HG02970 (cell line): ENCODE results near the gene CYB5R2.
"Not testable (repeated sequence)": the region's sequence is repeated elsewhere in the genome, so short reads cannot be mapped to it uniquely, and the experiment has no call there.

Experiments used
- ATAC-seq: cut with Tn5 transposase; IDR thresholded peaks from one replicate; pipeline ENCODE4 v1.9.1; 2021; ENCODE audit warnings: mild to moderate bottlenecking, moderate library complexity, moderate number of reproducible peaks; ENCODE audit not compliant: unreplicated experiment, low FRiP score

Gene CYB5R2

GRCh38 chr11:7671347-7672215, 1.7 kb downstream of the CYB5R2 start:
- ATAC-seq, result peak; percentile 59

GRCh38 chr11:7670641-7671040, 2.7 kb downstream of the CYB5R2 start:
- ATAC-seq, result no peak

GRCh38 chr11:7668911-7669310, 4.4 kb downstream of the CYB5R2 start:
- ATAC-seq, result no peak

- no peak for ATAC-seq
Observed at GRCh38 chr11:7668464-7668863, 4.8 kb downstream of the CYB5R2 start.

- ATAC-seq, result no peak
Observed at GRCh38 chr11:7667460-7667859, 5.8 kb downstream of the CYB5R2 start.

GRCh38 chr11:7666292-7666866, 6.9 kb downstream of the CYB5R2 start:
- no peak for ATAC-seq

- ATAC-seq, result peak; percentile 84
Observed at GRCh38 chr11:7665473-7666291, 7.6 kb downstream of the CYB5R2 start.

- no peak for ATAC-seq
Observed at GRCh38 chr11:7664867-7665266, 8.4 kb downstream of the CYB5R2 start.

- not testable (repeated sequence) for ATAC-seq
Observed at GRCh38 chr11:7663531-7663930, 9.8 kb downstream of the CYB5R2 start.

GRCh38 chr11:7657306-7658025, 15.8 kb downstream of the CYB5R2 start:
- no peak for ATAC-seq

GRCh38 chr11:7656704-7657103, 16.6 kb downstream of the CYB5R2 start:
- no peak for ATAC-seq

GRCh38 chr11:7655253-7656217, 17.8 kb downstream of the CYB5R2 start:
- ATAC-seq, result no peak

GRCh38 chr11:7654195-7654705, 19.1 kb downstream of the CYB5R2 start:
- ATAC-seq, result no peak

GRCh38 chr11:7651700-7652099, 21.6 kb downstream of the CYB5R2 start:
- no peak for ATAC-seq

GRCh38 chr11:7651140-7651551, 22.2 kb downstream of the CYB5R2 start:
- ATAC-seq, result no peak

- ATAC-seq, result no peak
Observed at GRCh38 chr11:7648264-7648663, 25.0 kb downstream of the CYB5R2 start.

- no peak for ATAC-seq
Observed at GRCh38 chr11:7646866-7647265, 26.4 kb downstream of the CYB5R2 start.

- ATAC-seq, result no peak
Observed at GRCh38 chr11:7645206-7645605, 28.1 kb downstream of the CYB5R2 start.

GRCh38 chr11:7643314-7643713, 30.0 kb downstream of the CYB5R2 start:
- no peak for ATAC-seq
